HG03139 (cell line): ENCODE data around the gene KLHL29.

ENCODE experiments used
- ATAC-seq: cut with Tn5 transposase; IDR thresholded peaks from one replicate; pipeline ENCODE4 v1.9.1; 2021; ENCODE audit not compliant: unreplicated experiment

KLHL29 gene

GRCh38 chr2:23563673-23564614 lies 179.0 kb downstream of the KLHL29 start:
- no peak for ATAC-seq

- ATAC-seq, result no peak
These were observed 179.6 kb downstream of the KLHL29 start for GRCh38 chr2:23564615-23564960.

GRCh38 chr2:23565374-23565773 lies 180.4 kb downstream of the KLHL29 start:
- ATAC-seq, result no peak

- no peak for ATAC-seq
These were observed 180.8 kb downstream of the KLHL29 start for GRCh38 chr2:23565814-23566213.

GRCh38 chr2:23566241-23567142 lies 181.5 kb downstream of the KLHL29 start:
- no peak for ATAC-seq

- ATAC-seq, result no peak
These were observed 182.3 kb downstream of the KLHL29 start for GRCh38 chr2:23567161-23567756.

GRCh38 chr2:23568211-23568610 lies 183.2 kb downstream of the KLHL29 start:
- ATAC-seq, result no peak

- no peak for ATAC-seq
These were observed 183.7 kb downstream of the KLHL29 start for GRCh38 chr2:23568626-23569190.

- ATAC-seq, result no peak
These were observed 184.9 kb downstream of the KLHL29 start for GRCh38 chr2:23569761-23570365.

- no peak for ATAC-seq
These were observed 186.1 kb downstream of the KLHL29 start for GRCh38 chr2:23571085-23571484.

GRCh38 chr2:23571527-23572282 lies 186.7 kb downstream of the KLHL29 start:
- ATAC-seq, result no peak

- ATAC-seq, result no peak
These were observed 190.1 kb downstream of the KLHL29 start for GRCh38 chr2:23574919-23575654.

GRCh38 chr2:23578964-23579671 lies 194.1 kb downstream of the KLHL29 start:
- ATAC-seq, result no peak

GRCh38 chr2:23579674-23580073 lies 194.7 kb downstream of the KLHL29 start:
- ATAC-seq, result no peak

GRCh38 chr2:23583467-23583866 lies 198.5 kb downstream of the KLHL29 start:
- no peak for ATAC-seq

GRCh38 chr2:23584054-23584745 lies 199.2 kb downstream of the KLHL29 start:
- no peak for ATAC-seq

GRCh38 chr2:23585273-23586170 lies 200.5 kb downstream of the KLHL29 start:
- no peak for ATAC-seq
